ENCODE data around the gene GSTM1.
A peak's percentile ranks its signal among the peaks of the same experiment; 100 is the strongest.

GSTM1 gene

DNA sequence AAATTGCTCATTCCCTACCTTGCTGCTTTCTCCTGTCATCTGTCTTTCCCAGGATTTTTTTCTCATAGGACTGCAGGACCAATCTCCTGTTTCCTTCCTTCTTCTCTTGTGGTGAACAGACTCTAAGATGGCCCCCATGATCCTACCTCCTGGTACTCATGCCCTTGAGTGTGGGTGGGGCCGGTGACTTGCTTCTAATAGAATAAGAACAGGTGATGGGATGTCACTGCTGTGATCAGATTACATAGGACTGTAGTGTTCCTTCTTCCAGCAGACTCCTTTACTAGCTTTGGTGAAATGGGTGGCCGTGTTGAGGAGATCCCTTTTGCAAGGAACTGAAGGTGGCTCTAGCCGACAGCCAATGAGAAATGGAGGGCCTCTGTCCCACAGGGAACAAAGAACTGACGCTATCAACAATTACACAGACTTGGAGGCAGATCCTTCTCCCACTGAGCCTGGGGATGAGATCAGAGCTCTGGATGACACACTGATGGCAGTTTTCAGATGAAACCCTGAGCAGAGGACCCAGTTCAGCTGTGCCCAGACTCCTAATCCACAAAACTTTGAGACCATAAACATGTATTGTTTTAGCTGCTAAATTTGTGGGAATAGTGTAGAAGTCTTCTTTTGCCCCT, 45.7 kb downstream of the GSTM1 start:
- no peak for DNase-seq

DNA sequence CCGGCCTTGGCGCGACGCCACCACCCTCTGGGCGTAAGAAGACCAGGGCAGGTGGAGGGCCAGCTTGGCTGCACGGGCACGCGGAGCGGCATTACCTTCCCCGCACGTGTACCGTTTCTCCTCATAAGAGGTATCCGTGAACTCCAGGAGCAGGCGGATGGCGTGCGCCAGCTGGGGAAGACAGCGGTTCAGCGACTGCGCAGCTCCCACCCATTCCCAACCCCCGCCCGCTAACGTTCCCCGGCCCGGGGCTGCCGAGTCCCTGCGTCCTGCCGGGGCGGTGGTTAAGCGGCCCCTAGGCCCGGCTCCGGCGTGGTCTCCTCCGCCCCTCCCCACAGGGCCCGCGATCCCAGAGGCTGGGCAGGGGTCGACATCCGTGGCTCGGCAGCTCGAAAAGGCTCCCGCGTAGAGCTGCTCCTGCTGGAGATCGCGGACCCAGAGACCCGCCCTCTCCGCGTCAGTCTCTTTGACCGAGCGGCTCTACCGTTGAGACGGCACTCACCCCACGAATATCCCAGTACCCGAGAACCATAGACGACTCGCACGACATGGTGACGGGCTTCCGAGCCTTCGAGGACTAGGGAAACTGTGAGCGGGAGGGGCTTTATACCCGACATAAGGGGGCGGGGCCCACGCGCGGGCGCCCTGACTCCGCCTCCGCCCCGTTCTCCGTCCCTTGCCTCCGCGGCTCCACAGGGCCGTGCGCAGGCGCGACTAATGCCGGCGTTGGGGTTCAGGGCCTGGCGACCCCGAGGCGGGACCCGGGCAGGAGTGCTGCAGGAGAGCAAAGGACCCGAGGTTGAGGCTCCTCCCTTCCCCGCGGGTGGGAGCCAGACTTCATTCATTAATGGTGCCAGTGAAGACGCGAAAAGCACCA, 52.4 kb downstream of the GSTM1 start:
- DNase-seq: peak; percentile 41

DNA sequence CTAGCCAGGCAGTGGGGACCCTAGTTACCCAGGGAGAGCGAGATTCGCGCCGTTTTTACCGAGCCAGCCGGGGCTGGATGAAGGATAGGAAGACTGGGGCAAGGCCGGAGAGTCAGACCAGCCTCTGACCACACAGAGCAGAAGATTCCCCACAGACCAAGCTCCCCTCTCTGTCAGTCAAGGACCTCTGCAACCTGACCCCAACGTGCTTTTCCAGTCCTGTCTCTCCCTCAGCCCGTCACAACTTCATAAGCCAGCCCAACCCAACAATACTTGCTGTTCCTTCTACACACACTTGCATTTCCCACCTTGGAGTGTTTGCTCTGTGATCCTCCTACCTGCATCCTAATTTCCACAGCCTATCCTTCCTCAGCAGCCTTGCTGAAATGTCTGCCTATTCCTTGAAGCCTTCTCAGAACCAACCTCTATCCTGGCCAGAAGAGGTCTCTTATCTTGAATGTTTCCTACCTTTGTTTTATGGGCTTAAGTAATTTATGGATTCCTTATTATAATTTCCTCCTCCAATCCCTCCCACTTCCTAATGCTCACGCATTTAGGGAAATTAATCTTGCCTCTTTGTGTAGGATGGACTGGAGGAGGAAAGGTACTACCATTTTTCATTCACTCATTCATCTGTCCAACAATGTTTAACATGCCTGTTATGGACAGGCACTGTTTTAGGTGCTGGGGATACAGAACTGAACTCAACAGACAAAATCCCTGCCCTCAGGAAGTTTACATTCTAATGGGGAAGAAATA, 53.2 kb downstream of the GSTM1 start, which contains the start of gene GSTM3:
Gene GSTM3 (minus strand): TSS at position 424 of the 759 bp plus-strand sequence. CDS start 751 bp downstream, outside the sequence.
- no peak for DNase-seq

Measured in NCI-H1694 treated with DMSO at 0.1 percent for 48 hours (cell line).